HEK293 (cell line): ENCODE results near the gene PERM1.

Source experiments
- CTCF ChIP-seq: fragments of 450-650 bp; formaldehyde crosslinking; IDR thresholded peaks from 2 replicates; pipeline ENCODE4 v1.5.1; 2016; ENCODE audit warnings: missing biosample characterization, missing genetic modification characterization
- SETDB1 ChIP-seq: IDR thresholded peaks from one replicate; pipeline ENCODE4 v1.6.1; 2017; ENCODE audit warnings: mild to moderate bottlenecking, low read length, moderate library complexity, mixed read lengths; ENCODE audit not compliant: insufficient read length
- TCF7L2 ChIP-seq: IDR thresholded peaks from 2 replicates; pipeline ENCODE4 v1.6.1; 2011; ENCODE audit warnings: low read depth, mild to moderate bottlenecking, inconsistent platforms, low read length, moderate library complexity, borderline replicate concordance
- ZEB2 ChIP-seq: fragments of 450-650 bp; formaldehyde crosslinking; IDR thresholded peaks from 2 replicates; pipeline ENCODE4 v1.5.1; 2016; ENCODE audit warnings: missing biosample characterization, missing genetic modification characterization
- ZNF302 ChIP-seq: fragments of 450-650 bp; formaldehyde crosslinking; IDR thresholded peaks from 2 replicates; pipeline ENCODE4 v1.5.1; 2016; ENCODE audit warnings: missing biosample characterization, missing genetic modification characterization, low read depth
- ZNF423 ChIP-seq: fragments of 450-650 bp; formaldehyde crosslinking; IDR thresholded peaks from 2 replicates; pipeline ENCODE4 v1.5.1; 2016; ENCODE audit warnings: missing biosample characterization, missing genetic modification characterization
- ZNF600 ChIP-seq: fragments of 450-650 bp; formaldehyde crosslinking; IDR thresholded peaks from 2 replicates; pipeline ENCODE4 v1.5.1; 2016; ENCODE audit warnings: missing biosample characterization, missing genetic modification characterization
- TF ChIP-seq, protein P1 (sequence below): fragments of 450-650 bp; formaldehyde crosslinking; IDR thresholded peaks from 2 replicates; pipeline ENCODE4 v1.5.1; 2016; ENCODE audit warnings: missing biosample characterization, missing genetic modification characterization
- TF ChIP-seq, protein P2 (sequence below): fragments of 450-650 bp; formaldehyde crosslinking; IDR thresholded peaks from 2 replicates; pipeline ENCODE4 v1.5.1; 2016; ENCODE audit warnings: missing biosample characterization, missing genetic modification characterization

DNA sequence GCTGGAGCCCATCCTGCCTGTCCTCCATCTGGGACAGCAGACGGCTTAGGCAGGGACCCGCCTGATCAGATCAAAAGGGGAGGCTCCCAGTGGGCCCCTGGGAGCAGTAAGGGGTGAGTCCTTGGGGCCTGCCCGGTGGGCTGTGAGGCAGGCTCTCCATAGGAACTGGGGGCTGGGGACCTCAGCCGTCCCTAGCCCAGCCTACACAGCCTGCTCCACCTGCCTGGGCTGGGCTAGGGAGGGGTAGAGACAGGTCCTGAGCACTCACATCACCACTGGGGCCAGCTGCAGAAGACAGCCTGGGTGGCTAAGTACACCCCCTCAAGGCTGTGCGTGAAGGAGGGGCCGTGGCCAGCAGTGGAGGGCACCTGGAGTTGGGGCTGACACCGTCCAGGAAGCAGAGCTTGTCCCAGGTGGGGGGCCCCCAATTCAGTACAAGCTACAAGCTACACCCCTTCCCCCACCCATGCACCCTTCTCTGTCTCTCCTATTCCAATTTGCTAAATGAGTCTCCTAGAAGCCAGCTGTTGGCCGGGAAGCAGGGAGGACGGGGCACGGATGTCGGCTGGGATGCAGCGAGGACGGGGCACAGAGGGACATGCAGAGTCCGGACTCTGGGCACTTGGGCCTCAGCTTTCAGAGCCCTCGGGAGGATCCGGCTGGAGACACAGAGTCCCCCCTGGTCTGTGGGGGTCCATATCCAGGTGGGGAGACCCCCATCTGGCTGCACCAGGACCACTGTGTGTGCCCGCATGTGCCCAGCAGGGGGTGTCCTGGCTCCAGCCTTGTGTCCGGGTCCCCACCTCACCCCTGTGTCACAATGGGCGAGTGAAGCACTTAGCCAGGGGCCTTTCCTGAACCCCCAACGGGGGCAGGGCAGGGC lies 33.1 kb upstream of the PERM1 start:
- TF ChIP-seq ZEB2 (tag by site-specific recombination): no peak
- TF ChIP-seq, protein P1, sequence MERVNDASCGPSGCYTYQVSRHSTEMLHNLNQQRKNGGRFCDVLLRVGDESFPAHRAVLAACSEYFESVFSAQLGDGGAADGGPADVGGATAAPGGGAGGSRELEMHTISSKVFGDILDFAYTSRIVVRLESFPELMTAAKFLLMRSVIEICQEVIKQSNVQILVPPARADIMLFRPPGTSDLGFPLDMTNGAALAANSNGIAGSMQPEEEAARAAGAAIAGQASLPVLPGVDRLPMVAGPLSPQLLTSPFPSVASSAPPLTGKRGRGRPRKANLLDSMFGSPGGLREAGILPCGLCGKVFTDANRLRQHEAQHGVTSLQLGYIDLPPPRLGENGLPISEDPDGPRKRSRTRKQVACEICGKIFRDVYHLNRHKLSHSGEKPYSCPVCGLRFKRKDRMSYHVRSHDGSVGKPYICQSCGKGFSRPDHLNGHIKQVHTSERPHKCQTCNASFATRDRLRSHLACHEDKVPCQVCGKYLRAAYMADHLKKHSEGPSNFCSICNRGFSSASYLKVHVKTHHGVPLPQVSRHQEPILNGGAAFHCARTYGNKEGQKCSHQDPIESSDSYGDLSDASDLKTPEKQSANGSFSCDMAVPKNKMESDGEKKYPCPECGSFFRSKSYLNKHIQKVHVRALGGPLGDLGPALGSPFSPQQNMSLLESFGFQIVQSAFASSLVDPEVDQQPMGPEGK (tag by site-specific recombination): peak; percentile 51; the same call in 1 of the 2 replicates
- TF ChIP-seq, protein P2, sequence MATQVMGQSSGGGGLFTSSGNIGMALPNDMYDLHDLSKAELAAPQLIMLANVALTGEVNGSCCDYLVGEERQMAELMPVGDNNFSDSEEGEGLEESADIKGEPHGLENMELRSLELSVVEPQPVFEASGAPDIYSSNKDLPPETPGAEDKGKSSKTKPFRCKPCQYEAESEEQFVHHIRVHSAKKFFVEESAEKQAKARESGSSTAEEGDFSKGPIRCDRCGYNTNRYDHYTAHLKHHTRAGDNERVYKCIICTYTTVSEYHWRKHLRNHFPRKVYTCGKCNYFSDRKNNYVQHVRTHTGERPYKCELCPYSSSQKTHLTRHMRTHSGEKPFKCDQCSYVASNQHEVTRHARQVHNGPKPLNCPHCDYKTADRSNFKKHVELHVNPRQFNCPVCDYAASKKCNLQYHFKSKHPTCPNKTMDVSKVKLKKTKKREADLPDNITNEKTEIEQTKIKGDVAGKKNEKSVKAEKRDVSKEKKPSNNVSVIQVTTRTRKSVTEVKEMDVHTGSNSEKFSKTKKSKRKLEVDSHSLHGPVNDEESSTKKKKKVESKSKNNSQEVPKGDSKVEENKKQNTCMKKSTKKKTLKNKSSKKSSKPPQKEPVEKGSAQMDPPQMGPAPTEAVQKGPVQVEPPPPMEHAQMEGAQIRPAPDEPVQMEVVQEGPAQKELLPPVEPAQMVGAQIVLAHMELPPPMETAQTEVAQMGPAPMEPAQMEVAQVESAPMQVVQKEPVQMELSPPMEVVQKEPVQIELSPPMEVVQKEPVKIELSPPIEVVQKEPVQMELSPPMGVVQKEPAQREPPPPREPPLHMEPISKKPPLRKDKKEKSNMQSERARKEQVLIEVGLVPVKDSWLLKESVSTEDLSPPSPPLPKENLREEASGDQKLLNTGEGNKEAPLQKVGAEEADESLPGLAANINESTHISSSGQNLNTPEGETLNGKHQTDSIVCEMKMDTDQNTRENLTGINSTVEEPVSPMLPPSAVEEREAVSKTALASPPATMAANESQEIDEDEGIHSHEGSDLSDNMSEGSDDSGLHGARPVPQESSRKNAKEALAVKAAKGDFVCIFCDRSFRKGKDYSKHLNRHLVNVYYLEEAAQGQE (tag by site-specific recombination): no peak
- TF ChIP-seq ZNF302 (tag by site-specific recombination): no peak
- TF ChIP-seq ZNF600 (tag by site-specific recombination): peak; percentile 62
- no peak for TF ChIP-seq CTCF
- TF ChIP-seq ZNF423 (tag by site-specific recombination): no peak
- no peak for TF ChIP-seq SETDB1
- no peak for TF ChIP-seq TCF7L2
